SIG-M5 (cell line): ENCODE results near the gene COMMD6.

Source experiments
- DNase-seq: peaks from one replicate; lab custom pipeline; 2025; lab: John Stamatoyannopoulos, UW

Gene COMMD6

DNA sequence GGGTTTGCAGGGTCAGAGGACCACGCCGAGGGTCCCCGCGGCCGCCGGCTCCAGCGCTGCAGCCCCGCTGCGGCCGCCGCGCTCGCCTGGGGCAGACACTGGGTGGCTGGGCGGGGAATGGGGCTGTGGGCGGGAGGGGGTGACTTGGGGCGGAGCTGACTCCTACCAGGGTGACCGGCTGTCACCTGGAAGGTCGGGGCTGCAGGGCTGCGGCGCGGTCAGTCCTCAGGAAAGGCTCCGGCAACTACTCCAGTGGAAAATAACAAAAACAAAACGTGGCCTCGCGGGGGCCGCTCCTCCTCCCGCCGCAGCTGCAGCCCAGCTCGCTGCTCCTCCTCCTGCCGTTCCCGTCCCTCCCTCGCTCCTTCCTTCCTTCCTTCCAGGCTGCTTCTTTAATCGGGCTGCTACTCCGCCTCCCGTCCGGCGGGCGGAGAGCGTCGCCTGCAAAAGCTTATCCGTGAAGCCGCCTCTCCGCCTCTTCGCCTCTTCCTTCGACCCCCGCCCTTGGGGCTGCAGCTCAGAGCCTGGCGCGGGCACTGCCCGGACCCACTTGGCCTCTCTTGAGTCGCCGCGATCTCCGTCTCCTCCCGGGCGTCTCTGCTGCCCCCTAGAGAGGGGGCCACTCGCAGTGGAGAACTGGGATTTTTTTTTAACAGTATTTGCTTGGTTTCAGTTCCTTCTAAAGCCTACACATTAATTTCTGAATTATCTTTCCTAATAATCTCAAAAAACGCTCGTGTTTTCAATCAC is 55.4 kb downstream of the COMMD6 start, which contains the start of gene TBC1D4:
Gene TBC1D4 (minus strand): TSS at position 100 of the 750 bp plus-strand sequence. CDS start 402 bp downstream, outside the sequence.
- peak; percentile 23 for DNase-seq

DNA sequence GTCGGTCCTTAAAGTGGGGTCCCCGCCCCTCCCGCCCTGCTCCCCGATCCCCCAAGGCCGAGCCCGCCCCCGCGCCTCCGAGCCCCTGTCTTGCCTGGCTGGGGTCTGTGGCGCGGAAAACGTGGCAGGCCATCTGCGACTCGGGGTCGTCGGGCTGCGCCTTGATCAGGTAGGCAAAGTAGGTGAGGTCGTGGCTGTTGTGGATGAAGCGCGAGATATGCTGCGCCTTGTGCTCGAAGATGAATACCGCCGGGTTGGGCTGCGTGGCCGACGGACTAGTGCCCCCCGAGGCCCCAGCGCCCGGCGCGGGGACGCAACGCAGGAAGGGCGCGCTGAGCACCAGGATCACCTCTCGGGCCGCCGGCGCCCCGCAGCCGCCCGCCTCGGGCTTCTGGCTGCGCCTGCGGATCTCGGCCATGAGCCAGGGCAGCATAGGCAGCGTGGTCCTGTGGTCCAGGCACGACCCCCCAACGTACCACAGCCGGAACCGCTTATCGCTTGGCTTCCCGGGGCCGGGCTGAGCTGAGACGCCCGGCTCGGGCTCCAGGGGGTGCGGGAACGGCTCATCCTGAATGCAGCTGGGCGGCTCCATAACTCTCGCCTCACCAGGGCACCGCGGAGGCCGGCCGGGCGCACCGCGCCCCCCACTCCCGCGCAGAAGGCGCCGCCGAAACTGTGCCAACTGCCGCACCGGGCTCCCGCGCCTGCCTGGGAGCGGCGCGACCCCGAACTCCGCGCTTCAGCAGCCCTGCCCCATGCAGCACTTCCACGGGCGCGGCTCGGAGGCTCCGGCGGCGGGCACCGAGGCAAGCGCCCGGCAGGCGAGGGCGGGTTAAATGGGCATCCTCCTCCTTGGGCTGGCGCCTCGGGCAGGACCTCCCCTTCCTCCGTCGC is 56.2 kb downstream of the COMMD6 start:
- DNase-seq, result no peak

DNA sequence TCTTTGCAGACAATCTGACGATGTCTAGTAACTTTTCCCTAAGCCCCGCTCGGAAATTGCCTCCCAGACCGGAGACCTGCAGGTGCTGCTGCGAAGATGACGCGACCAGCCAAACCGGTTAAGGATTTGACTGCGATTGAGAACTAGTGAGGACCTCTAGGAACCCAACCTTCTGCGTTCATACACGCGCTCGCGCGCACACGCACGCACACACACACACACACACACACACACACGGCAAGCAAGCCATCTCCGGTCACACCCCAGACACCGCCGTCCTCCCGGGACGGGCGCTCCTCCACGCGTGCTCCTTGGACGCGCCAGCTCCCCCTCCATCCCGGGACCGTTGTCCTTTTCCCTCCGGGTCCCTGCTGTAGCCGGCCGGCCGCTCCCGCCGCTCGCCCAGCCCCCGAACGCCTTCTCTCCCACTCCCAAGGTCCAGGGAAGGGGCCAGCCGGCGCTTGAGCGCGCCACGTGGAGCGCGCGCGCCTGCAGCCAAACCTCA is 56.9 kb downstream of the COMMD6 start:
- DNase-seq, result no peak

DNA sequence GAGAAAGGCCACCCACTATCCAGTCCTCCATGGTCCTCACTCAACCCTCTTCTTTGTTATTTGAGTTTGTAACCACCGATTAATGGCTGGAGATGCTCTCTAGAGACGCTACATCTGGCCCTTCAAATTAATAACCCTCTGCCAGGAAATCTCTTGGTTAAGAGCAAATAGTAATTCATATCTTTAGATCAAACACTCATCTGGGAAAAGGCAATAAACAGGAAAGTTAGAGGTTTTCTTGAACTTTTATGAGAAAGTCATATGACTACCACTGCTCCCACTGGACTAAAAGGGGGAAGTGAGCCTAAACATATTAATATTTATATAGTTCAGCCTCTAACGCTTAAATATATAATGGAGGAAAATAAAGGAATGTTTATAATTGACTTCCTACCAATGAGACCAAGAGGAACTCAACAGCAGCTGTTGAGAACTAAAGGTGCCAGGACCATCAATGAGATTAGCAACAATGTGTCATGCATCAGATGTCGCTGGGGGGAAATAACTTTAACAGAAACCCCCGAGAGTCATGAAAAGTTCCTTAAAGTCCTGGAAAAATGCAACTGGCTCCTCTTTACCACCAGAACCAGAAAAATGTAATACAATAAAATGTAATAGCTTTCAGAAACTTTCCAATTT is 58.4 kb downstream of the COMMD6 start:
- no peak for DNase-seq

DNA sequence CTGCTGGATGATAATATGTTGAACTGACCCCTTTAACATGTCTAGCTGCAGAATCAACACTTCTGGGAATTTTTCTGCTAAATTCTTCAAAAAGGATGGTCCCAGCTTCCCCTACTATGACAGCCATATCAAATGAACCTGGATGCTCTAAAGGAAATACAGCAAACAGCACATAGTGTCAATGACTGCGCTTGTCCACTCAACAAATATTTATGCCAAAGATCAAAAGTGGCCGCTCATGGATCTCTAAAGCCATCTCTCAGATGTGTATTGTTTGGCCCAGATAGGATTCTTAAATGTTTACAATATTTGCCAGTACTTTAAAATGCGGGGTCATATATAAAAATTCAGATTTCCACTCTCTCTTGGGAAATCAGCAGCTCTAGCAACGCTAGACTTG is 59.0 kb downstream of the COMMD6 start:
- DNase-seq, result no peak
